ENCODE data around the gene CIROP.

DNA sequence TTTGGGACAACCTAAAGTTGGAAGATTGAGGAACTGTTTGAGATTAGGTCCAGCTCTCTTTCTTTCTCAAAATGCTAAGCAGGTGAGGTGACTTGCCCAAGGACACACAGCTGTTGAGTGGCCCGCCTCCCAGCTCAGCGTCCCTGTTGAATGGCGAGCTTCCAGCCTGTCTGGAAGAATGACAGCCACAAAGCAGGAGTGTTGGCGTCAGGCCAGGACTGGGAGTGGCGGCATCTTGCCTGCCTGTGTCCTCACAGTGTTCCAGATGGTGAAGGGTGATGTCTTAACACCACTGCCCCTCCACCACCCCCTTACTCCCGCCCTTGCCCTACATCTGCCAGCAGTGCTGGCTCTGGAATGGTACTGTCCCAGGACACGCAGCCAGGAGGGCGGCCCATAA is 18.6 kb upstream of the CIROP start:
- TF ChIP-seq, protein P1, sequence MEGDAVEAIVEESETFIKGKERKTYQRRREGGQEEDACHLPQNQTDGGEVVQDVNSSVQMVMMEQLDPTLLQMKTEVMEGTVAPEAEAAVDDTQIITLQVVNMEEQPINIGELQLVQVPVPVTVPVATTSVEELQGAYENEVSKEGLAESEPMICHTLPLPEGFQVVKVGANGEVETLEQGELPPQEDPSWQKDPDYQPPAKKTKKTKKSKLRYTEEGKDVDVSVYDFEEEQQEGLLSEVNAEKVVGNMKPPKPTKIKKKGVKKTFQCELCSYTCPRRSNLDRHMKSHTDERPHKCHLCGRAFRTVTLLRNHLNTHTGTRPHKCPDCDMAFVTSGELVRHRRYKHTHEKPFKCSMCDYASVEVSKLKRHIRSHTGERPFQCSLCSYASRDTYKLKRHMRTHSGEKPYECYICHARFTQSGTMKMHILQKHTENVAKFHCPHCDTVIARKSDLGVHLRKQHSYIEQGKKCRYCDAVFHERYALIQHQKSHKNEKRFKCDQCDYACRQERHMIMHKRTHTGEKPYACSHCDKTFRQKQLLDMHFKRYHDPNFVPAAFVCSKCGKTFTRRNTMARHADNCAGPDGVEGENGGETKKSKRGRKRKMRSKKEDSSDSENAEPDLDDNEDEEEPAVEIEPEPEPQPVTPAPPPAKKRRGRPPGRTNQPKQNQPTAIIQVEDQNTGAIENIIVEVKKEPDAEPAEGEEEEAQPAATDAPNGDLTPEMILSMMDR (IDR thresholded peaks at IDR 0.05) = no peak
- no peak for TF ChIP-seq POLR2A (IDR thresholded peaks at IDR 0.05)
- no peak for TF ChIP-seq POLR2AphosphoS5 (IDR thresholded peaks at IDR 0.05)

All from upper lobe of left lung (tissue), 4 donors.